NCI-H1092 (cell line): ENCODE results near the gene TLX2.
"Not testable (repeated sequence)": the region's sequence is repeated elsewhere in the genome, so short reads cannot be mapped to it uniquely, and the experiment has no call there.

ENCODE experiments used
- DNase-seq: peaks from one replicate; lab custom pipeline; 2025; lab: John Stamatoyannopoulos, UW

The TLX2 gene

DNA sequence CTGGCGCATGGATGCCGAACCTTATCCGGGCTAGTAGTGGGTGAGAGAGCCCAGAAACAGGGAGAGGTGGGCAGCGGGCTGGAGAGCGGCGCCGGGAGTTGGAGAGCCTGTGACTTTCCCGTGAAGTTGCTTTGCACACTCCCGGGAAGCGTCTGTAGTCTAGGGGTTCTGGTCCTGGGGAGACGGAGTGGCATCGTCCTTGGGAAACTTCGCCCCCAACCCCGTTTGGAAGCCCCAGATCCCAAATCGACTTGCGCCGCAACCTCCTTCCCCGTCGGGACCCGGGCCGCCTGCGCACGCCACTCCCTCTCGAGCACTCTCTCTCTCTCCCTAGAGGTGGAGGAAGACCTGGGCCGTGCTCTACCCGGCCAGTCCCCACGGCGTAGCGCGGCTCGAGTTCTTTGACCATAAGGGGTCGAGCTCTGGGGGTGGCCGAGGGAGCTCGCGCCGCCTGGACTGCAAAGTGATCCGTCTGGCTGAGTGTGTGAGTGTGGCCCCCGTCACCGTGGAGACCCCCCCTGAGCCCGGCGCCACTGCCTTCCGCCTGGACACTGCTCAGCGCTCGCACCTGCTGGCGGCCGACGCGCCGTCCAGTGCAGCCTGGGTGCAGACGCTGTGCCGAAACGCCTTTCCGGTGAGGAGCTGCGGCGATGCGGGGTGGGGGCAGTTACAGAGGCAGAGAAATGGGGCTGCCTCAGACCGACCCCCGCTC lies 40.7 kb downstream of the TLX2 start:
- DNase-seq = no peak

DNA sequence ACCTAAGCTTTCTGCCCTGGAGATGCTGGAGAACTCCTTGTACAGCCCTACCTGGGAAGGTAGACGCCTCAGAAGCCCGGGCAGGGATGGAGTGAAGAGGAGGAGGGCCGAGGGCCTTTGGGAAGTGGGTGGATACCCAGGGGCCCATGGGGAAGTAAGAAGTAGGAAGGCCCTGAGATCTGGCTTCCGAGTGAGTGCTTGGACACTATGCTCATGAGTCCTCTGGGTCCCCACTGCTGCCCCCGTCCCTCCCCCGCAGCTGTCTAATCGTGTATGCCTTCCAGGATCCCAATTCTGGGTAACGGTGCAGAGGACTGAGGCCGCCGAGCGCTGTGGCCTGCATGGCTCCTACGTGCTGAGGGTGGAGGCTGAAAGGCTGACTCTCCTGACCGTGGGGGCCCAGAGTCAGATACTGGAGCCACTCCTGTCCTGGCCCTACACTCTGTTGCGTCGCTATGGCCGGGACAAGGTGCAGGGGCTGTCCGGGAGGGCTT lies 41.4 kb downstream of the TLX2 start:
- no peak for DNase-seq

DNA sequence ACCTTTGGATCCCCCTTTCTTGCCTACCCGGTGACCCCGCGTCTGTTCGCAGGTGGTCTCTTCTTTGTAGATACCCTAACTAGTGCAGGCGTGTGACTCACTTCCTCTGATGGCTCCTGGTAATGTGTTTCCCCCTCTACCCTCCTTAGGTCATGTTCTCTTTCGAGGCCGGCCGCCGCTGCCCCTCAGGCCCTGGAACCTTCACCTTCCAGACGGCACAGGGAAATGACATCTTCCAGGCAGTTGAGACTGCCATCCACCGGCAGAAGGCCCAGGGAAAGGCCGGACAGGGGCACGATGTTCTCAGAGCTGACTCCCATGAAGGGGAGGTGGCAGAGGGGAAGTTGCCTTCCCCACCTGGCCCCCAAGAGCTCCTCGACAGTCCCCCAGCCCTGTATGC lies 41.9 kb downstream of the TLX2 start:
- no peak for DNase-seq

DNA sequence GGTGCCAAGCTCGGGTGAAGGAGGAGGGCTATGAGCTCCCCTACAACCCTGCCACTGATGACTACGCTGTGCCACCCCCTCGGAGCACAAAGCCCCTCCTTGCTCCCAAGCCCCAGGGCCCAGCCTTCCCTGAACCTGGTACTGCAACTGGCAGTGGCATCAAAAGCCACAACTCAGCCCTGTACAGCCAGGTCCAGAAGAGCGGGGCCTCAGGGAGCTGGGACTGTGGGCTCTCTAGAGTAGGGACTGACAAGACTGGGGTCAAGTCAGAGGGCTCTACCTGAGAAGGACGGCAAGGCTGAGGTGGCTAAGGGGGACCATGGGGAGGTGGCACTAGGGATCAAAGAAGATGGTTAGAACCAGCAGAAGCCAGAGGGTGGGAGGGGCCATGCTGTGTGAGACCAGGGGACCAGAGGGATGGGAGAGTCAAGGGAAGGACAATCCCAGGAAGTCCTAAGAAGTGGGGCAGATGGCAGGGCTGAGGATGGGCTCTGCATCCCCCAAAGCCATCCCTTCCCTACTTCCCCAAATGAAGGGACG lies 42.7 kb downstream of the TLX2 start:
- no peak for DNase-seq

DNA sequence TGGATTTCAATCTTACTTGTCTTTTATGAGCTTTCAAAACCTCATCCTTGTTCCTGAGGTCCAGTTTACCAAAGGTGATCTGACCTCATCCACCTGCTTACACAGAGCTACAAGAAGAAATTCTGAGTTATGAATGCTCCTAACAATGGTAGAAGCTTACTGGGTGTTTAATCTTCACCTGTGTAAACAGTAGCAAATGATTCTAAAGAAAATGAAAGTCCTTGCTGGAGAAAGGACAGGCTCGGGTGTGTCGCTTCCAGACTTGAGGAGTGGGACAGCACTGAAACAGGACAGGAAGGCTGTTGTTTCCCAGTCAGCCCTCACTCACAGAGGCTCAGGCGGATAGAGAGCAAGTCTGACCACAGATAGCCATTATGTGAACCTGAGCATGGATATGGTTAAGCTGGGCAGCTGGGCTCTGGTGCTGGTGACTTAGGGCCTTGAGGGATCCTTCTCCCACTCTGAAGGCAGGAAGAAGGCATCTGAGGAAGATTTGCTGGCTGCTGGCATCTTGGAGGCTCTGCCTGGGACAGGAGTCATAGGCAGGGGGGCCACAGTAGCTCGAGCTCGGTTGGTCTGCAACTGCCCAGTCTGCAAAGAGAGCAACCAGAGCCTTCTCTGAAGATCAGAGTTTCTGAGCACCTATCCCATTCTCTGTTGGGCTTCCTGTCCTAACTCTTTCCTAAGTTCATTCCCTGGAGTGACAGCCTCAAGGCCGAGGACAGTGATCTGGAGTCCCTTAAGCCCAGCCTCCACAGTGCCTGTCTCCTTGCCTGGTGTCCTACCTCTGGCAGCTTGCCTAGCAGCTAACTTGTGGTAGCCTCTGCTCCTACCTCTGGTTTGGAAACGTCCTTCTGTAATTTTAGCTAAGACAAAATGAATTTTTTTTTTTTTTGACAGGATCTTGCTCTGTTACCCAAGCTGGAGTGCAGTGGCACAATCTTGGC lies 44.3 kb downstream of the TLX2 start:
- no peak for DNase-seq

DNA sequence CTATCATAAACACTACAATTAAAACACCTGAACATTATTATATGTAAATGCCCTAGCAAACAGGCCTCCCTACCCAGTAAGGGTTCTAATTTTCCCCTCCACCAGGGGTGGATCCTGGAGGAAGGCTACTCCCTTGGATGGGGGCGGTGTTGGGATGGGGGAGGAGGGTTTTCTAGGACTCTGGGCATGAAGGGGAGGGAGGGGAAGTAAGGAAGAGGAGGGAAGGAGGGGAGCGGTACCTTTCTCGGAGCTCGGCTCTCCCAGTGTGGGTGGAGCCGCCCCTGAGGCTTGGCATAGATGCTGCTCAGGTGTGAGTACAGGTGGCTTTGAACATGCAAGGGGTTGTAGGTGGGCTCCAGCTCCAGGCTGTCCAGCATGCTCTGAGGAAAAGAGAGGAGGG lies 45.7 kb downstream of the TLX2 start:
- DNase-seq = no peak

DNA sequence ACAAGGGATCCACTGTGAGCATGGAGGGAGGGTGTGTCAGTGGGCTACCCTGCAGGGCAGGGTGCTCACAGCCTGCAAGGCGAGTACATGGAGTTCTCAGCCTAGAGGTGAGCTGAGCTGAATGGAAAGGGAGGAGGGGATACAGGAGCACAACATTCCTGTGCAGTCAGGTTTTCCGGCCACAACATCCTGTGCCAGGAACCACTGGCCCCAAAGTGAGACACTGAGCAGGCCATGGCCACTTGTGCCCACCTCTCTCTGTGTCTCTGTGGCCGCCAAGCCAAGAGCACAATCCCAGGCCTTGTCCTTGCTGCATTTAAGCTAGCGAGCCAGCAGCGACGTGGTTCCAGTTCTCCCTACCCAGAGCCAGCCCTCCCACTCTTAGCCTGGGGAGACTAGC lies 46.3 kb downstream of the TLX2 start:
- DNase-seq = no peak

DNA sequence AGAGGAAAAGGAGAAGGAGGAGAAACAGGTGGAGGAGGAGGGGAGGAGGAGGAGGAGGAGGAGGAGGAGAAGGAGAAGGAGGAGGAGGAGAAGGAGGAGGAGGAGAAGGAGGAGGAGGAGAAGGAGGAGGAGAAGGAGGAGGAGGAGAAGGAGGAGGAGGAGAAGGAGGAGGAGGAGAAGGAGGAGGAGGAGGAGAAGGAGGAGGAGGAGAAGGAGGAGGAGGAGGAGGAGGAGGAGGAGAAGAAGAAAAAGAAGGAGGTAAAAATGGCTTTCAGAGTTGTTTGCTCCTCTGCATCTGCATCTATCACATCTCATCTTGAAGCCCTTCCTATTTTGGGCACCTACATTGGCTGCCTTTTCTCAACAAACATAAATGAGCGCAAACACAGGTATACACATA lies 46.8 kb downstream of the TLX2 start:
- DNase-seq = not testable (repeated sequence)

DNA sequence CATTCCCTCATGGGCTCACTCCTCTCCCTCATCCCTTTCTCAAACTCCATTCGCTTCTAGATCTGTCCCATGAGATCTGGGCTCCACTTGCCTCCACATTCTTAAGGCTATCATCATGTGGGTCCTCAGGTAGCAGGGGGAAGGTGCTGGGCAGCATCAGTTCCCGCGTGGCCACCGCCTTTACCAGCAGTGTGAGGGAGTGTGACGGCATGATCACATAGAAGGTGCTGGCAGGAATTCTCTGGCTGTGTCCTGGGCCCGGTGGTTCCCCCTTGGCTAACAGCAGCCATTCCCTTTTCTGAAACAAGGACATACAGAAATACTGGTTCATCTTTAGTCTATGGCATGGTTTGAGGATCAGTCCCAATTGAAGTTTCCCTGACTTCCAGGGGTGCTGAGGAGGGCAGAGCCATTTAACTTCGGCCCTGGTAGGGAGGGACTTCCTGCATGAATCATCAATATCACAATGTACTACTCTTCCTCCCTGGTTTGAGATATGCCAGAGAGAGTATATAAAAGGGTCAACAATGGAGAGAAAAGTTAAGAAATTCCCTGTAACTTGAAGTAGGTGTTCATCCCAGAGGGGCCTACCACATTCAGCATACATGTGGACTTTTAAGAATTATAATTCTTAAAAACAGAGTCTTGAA lies 48.0 kb downstream of the TLX2 start:
- DNase-seq = no peak

DNA sequence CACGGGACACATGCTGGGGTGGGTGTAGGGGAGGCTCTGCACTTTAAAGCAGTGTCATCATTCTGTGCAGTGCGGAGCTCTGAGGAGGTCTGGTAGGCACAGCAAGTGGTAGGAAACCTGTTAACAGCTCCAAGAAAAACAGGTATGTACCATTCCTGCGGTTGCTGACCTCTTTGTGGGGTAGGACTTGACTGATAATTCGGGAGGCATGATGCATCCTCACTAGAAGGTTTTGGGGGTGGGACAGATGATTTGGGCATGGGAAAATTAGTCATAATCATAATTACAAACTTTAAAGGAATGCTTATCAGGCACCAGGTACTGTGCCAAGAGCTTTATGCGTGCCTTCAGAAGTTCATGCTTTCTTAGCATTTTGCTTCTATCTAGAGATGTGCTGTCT lies 50.0 kb downstream of the TLX2 start:
- no peak for DNase-seq

DNA sequence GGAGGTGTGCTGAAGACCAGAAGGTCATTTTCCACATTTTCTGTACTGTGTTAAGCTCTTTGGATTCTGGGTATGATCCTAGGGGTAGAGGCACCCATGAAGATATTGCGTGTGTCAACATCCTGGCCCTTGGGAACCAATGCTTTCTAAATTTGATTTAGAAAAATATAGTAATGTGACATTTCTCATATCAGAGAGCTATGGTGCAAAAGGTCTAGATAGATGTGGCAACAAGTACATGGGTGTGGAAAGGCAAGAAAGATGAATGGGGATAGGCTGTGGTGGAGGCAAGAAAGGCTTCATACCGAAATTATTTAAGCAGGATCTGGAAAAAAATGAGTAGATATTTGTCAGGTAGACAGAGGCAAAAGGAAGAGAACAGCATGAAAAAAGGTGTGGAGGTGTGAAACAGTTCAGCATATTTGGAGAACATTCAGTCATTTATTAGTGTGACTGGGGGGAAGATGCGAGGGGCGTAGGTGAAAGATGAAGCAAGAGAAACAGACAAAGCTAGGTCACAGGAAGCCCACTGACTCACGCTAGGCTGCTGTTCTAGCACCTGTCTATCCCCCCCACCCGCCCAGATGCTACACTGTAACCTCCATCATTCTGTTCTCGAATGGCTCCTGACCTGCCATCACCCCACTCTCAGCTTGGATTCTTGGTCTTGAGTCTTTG lies 52.0 kb downstream of the TLX2 start:
- DNase-seq = no peak

DNA sequence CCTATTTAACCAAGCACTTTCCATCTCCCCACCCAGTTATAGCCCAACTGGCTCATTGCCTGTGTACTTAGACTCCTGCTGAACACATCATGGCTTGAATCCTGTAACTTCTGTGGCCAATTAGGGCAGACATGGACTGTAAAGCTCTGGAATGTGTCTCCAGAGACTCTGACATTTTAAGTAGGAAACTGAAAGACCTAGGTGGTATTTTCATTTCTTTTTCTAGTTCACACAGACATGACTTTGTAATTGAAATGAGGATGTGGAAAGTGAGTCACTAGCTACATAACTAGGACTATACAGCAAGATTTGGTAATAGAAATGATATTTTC lies 52.5 kb downstream of the TLX2 start:
- no peak for DNase-seq
